Measurements from ENCODE around the gene POU6F2.

DNA sequence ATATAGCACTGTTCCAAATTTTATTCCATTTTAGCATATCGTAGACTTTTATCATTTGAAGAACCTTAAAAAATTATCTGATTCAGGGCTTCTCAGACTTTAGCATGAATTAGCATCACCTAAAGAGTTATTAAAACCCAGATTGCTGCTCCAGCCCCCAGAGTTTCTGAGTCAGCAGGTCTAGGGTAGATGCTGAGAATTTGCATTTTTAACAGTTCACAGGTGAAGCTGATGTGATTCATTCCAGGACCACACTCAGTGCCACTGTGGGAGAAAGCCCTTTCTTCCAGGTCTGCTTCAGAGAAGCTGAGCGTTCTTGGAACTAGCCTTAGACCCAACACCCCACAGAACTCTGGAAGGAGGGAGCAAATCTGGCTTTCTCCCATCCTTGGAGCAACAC is 414.4 kb downstream of the POU6F2 start:
- TF ChIP-seq CTCF (conservative IDR thresholded peaks at IDR 0.05; ENCODE audit: low read length), result no peak
- TF ChIP-seq EZH2phosphoT487 (IDR thresholded peaks at IDR 0.05; ENCODE audit: borderline replicate concordance), result no peak

All from Loucy (cell line).